Epidermal melanocyte (primary cell): Measurements from ENCODE around the gene CLDN9.

ENCODE experiments used
- DNase-seq: peaks from one replicate; pipeline ENCODE4 v3.0.0; 2011; ENCODE audit warnings: low spot score; ENCODE audit not compliant: insufficient read length

CLDN9 gene

GRCh38 chr16:2992383-2993081 lies 20.2 kb upstream of the CLDN9 start:
- DNase-seq, result no peak

- no peak for DNase-seq
These were observed 16.4 kb upstream of the CLDN9 start for GRCh38 chr16:2996298-2996697.

- DNase-seq, result no peak
These were observed 12.8 kb upstream of the CLDN9 start for GRCh38 chr16:2999929-3000328.

- DNase-seq, result no peak
These were observed 12.2 kb upstream of the CLDN9 start for GRCh38 chr16:3000540-3000939.

GRCh38 chr16:3001316-3001715 lies 11.4 kb upstream of the CLDN9 start:
- DNase-seq, result no peak

- peak; percentile 99 for DNase-seq
These were observed 9.0 kb upstream of the CLDN9 start for GRCh38 chr16:3003582-3004270.

- no peak for DNase-seq
These were observed 8.4 kb upstream of the CLDN9 start for GRCh38 chr16:3004319-3004718.

GRCh38 chr16:3004781-3005284 lies 7.9 kb upstream of the CLDN9 start:
- no peak for DNase-seq

GRCh38 chr16:3007059-3007956 lies 5.4 kb upstream of the CLDN9 start:
- DNase-seq, result no peak

- DNase-seq, result no peak
These were observed 4.6 kb upstream of the CLDN9 start for GRCh38 chr16:3007957-3008689.

- no peak for DNase-seq
These were observed 4.1 kb upstream of the CLDN9 start for GRCh38 chr16:3008690-3009037.

- DNase-seq, result no peak
These were observed 2.9 kb upstream of the CLDN9 start for GRCh38 chr16:3009568-3010390.

GRCh38 chr16:3010510-3010909 lies 2.2 kb upstream of the CLDN9 start:
- no peak for DNase-seq

- DNase-seq, result no peak
These were observed 477 bp upstream of the CLDN9 start for GRCh38 chr16:3012246-3012645.

GRCh38 chr16:3013491-3013951 lies 798 bp downstream of the CLDN9 start:
- DNase-seq, result no peak

- no peak for DNase-seq
These were observed 1.4 kb downstream of the CLDN9 start for GRCh38 chr16:3013998-3014690.

GRCh38 chr16:3014971-3015370 lies 2.2 kb downstream of the CLDN9 start:
- no peak for DNase-seq

- no peak for DNase-seq
These were observed 3.3 kb downstream of the CLDN9 start for GRCh38 chr16:3015865-3016521.

GRCh38 chr16:3017344-3017743 lies 4.6 kb downstream of the CLDN9 start:
- no peak for DNase-seq
